WERI-Rb-1 (cell line): ENCODE data around the gene KRTAP4-9.
"Not testable (repeated sequence)": the region's sequence is repeated elsewhere in the genome, so short reads cannot be mapped to it uniquely, and the experiment has no call there.

ENCODE experiments used
- DNase-seq: peaks from one replicate; pipeline ENCODE4 v3.0.0-alpha.2; 2020
- H3K27ac ChIP-seq: fragments of 250-450 bp; sonication (Bioruptor Pico); 2 replicates; pipeline ENCODE4 v1.5.1; 2020; ENCODE audit warnings: mild to moderate bottlenecking, moderate library complexity
- H3K27me3 ChIP-seq: fragments of 250-450 bp; sonication (Bioruptor Pico); 2 replicates; pipeline ENCODE4 v1.5.1; 2021; ENCODE audit warnings: mild to moderate bottlenecking, low read depth, moderate library complexity; ENCODE audit not compliant: insufficient read depth, severe bottlenecking
- H3K36me3 ChIP-seq: fragments of 250-450 bp; sonication (Bioruptor Pico); 2 replicates; pipeline ENCODE4 v1.5.1; 2020; ENCODE audit warnings: mild to moderate bottlenecking, moderate library complexity
- H3K4me3 ChIP-seq: 2 replicates; pipeline ENCODE4 v1.5.1; 2011; ENCODE audit warnings: low read depth, mild to moderate bottlenecking, control low read depth, low read length
- H3K9me3 ChIP-seq: fragments of 250-450 bp; sonication (Bioruptor Pico); 2 replicates; pipeline ENCODE4 v1.5.1; 2021; ENCODE audit warnings: mild to moderate bottlenecking, moderate library complexity; ENCODE audit not compliant: severe bottlenecking
- TF ChIP-seq, protein P1 (sequence below): IDR thresholded peaks from 2 replicates; pipeline ENCODE4 v1.5.1; 2011; ENCODE audit warnings: low read depth, mild to moderate bottlenecking, control low read depth, inconsistent platforms, low read length

The KRTAP4-9 gene

DNA sequence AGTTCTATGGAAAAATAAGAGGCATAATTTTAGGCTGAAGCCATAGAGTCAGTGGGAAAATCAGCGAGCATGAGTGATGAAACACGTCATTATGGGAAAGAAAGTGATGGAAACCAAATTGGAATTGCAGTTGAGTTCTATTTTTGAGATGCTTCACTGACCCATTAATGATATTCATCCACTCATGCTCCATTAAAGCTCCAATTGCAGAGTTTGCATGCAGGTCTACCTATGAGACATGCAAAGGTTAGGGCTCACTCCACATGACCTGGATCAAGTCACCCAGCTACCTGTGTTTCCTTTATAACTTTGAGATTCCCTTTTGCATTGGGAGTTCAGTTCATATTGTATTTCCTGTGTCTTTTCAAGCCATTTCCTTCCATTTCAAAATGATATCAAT is 31.5 kb upstream of the KRTAP4-9 start:
- Histone ChIP-seq H3K4me3 (no peak overlapping the region), H3K36me3 (no peaks in the 10 kb centered on the region), H3K27me3 (peaks cover 9% of the 10 kb centered on the region), H3K27ac (no peak overlapping the region), H3K9me3 (peaks cover 2% of the 10 kb centered on the region)
- DNase-seq = no peak
- TF ChIP-seq, protein P1, sequence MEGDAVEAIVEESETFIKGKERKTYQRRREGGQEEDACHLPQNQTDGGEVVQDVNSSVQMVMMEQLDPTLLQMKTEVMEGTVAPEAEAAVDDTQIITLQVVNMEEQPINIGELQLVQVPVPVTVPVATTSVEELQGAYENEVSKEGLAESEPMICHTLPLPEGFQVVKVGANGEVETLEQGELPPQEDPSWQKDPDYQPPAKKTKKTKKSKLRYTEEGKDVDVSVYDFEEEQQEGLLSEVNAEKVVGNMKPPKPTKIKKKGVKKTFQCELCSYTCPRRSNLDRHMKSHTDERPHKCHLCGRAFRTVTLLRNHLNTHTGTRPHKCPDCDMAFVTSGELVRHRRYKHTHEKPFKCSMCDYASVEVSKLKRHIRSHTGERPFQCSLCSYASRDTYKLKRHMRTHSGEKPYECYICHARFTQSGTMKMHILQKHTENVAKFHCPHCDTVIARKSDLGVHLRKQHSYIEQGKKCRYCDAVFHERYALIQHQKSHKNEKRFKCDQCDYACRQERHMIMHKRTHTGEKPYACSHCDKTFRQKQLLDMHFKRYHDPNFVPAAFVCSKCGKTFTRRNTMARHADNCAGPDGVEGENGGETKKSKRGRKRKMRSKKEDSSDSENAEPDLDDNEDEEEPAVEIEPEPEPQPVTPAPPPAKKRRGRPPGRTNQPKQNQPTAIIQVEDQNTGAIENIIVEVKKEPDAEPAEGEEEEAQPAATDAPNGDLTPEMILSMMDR = no peak

DNA sequence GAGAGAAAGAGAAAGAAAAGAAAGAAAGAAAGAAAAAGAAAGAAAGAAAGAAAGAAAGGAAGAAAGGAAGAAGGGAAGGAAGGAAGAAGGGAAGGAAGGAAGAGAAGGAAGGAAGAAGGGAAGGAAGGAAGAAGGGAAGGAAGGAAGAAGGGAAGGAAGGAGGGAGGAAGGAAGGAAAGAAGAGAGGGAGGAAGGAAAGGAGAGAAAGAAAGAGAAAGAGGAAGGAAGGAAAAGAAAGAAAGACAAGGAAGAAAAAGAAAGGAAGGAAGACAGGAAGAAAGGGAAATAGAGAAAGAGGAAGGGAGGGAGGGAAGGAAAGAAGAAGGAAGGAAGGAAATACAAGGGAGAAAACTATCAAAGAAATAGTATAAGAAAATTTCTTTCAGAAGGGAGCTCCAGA is 28.4 kb upstream of the KRTAP4-9 start:
- no peak for DNase-seq
- Histone ChIP-seq H3K4me3 (no peak overlapping the region), H3K9me3 (peaks cover 2% of the 10 kb centered on the region), H3K27me3 (peaks cover 25% of the 10 kb centered on the region), H3K36me3 (no peaks in the 10 kb centered on the region), H3K27ac (no peak overlapping the region)
- TF ChIP-seq, protein P1 = no peak

DNA sequence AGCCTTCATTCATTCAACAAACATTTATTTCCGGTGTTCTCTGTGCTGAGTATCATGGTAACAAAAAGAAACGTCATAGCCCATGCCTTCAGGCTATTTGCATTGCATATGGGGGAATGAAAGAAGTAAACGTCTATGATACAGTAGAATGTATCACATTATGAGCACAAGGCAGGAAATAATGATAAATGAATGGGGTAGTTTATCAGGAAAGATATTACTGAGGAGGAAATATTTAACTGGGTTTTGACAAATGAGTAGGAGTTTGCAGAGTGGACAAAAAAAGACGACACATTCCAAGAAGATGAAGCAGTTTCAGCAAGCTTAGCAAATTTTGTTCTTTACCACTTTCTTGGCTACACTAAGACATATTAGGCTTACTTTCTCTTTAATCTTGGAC is 22.6 kb upstream of the KRTAP4-9 start:
- no peaks in the 10 kb centered on the region for H3K36me3 ChIP-seq
- DNase-seq = no peak
- H3K4me3 ChIP-seq = no peak overlapping the region
- TF ChIP-seq, protein P1 = no peak
- no peaks in the 10 kb centered on the region for H3K9me3 ChIP-seq
- peaks cover 25% of the 10 kb centered on the region for H3K27me3 ChIP-seq
- H3K27ac ChIP-seq = no peak overlapping the region

DNA sequence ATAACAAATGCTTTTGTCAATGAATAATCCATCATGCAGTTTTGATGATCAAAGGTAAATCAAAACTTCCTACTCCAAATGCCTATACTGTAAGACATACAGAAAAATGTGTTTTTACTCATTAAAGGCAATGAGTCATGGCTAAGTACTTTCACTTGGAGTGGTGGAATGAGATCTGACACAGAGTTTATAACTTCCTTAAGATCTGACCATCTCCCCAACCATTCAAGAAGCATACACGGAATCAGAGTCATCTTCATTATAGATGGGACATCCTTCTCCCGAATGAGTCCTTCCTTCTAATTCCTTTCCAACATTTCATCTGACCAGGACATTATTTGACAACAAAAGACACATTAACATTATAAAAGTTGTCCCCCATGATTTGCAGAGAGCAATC is 21.8 kb upstream of the KRTAP4-9 start:
- peaks cover 25% of the 10 kb centered on the region for H3K27me3 ChIP-seq
- H3K9me3 ChIP-seq, H3K27ac ChIP-seq, DNase-seq, H3K36me3 ChIP-seq, H3K4me3 ChIP-seq: not testable (repeated sequence)

GRCh38 chr17:41084100-41084856 is 20.9 kb upstream of the KRTAP4-9 start, which contains the start of gene KRTAP4-7:
KRTAP4-7 (plus strand) TSS chr17:41084150; CDS start chr17:41084207, 57 bp downstream.
- not testable (repeated sequence) for DNase-seq, H3K27ac ChIP-seq, H3K36me3 ChIP-seq, H3K9me3 ChIP-seq, H3K4me3 ChIP-seq
- H3K27me3 ChIP-seq = peaks cover 21% of the 10 kb centered on the region

GRCh38 chr17:41088760-41089352 is 16.3 kb upstream of the KRTAP4-9 start:
- H3K27ac ChIP-seq, H3K4me3 ChIP-seq: not testable (repeated sequence)
- peaks cover 12% of the 10 kb centered on the region for H3K27me3 ChIP-seq

GRCh38 chr17:41096055-41096454 is 9.1 kb upstream of the KRTAP4-9 start:
- Histone ChIP-seq H3K27ac (no peak overlapping the region), H3K36me3 (no peaks in the 10 kb centered on the region), H3K9me3 (peaks cover 3% of the 10 kb centered on the region), H3K4me3 (no peak overlapping the region), H3K27me3 (peaks cover 12% of the 10 kb centered on the region)
- TF ChIP-seq, protein P1 = no peak
- no peak for DNase-seq

More at GRCh38 chr17:41088760-41089352, 16.3 kb upstream of the KRTAP4-9 start:
- not testable (repeated sequence) for DNase-seq, H3K36me3 ChIP-seq, H3K9me3 ChIP-seq
